GM12878 (cell line): ENCODE data around the gene PCED1A. TPM values are rescaled to one million over a fixed set of nuclear protein-coding genes. Genes with fewer than 3 reads are reported as not detected.

Source experiments
- ATAC-seq: fragments of 200-7000 bp; cut with Tn5 transposase; 3 replicates; pipeline ENCODE4 v1.9.1; 2020; ENCODE audit warnings: mild to moderate bottlenecking, moderate library complexity
- BruUV-seq: library from RNA; stranded (reverse); fragments of 400-500 nt; replicated peaks from 2 replicates; lab custom pipeline; 2021; lab: Mats Ljungman, UMichigan
- CTCF ChIA-PET: fragments of 300-600 bp; sonication (Branson Sonifier 250); formaldehyde crosslinking; extraction: SDS; loops from one replicate; lab custom pipeline; 2021; ENCODE audit warnings: inconsistent platforms; lab: Yijun Ruan, JAX
- POLR2A ChIA-PET: fragments of 350-600 bp; formaldehyde crosslinking; extraction: SDS; loops from one replicate; lab custom pipeline; 2021; ENCODE audit warnings: inconsistent platforms; lab: Charles Lee
- RAD21 ChIA-PET: fragments of 300-600 bp; sonication (Branson Sonifier 250); formaldehyde crosslinking; loops from one replicate; lab custom pipeline; 2023; ENCODE audit warnings: antibody characterized with exemption; ENCODE audit not compliant: unreplicated experiment; lab: Charles Lee
- SMC1A ChIA-PET: fragments of 300-600 bp; sonication (Branson Sonifier 250); formaldehyde crosslinking; loops from one replicate; lab custom pipeline; 2023; ENCODE audit not compliant: unreplicated experiment, uncharacterized antibody; lab: Charles Lee
- DNase-seq: peaks from one replicate; pipeline ENCODE4 v3.0.0-alpha.2; 2011; ENCODE audit warnings: low read depth, low spot score
- FAIRE-seq: peaks from 3 replicates; lab custom pipeline; 2011; peaks lifted over from hg19 to GRCh38; lab: Jason Lieb, UNC
- H2AFZ ChIP-seq: 2 replicates; pipeline ENCODE4 v1.6.0; 2011; ENCODE audit warnings: low read depth, low read length, control low read depth; ENCODE audit not compliant: control insufficient read depth
- H3K27ac ChIP-seq: 2 replicates; pipeline ENCODE4 v1.5.1; 2011; ENCODE audit warnings: control low read depth; ENCODE audit not compliant: control insufficient read depth, insufficient read depth
- H3K27me3 ChIP-seq, 2 experiments: replicated peaks in 1 of 2; 2 replicates each; pipeline versions ENCODE4 v1.6.0 to v1.6.1; 2011; ENCODE audit warnings: low read length in 1 of 2; ENCODE audit not compliant: control insufficient read depth in 2 of 2, insufficient read depth in 2 of 2
- H3K36me3 ChIP-seq, 2 experiments: 2 replicates each; pipeline ENCODE4 v1.5.1; 2011; ENCODE audit warnings: low read length in 1 of 2; ENCODE audit not compliant: control insufficient read depth in 2 of 2, insufficient read depth in 2 of 2
- H3K4me1 ChIP-seq: 2 replicates; pipeline ENCODE4 v1.6.1; 2011; ENCODE audit warnings: mild to moderate bottlenecking, low read length, moderate library complexity, mixed read lengths; ENCODE audit not compliant: control insufficient read depth, insufficient read depth
- H3K4me2 ChIP-seq: 2 replicates; pipeline ENCODE4 v1.6.0; 2011; ENCODE audit warnings: control low read depth; ENCODE audit not compliant: control insufficient read depth, insufficient read depth
- H3K4me3 ChIP-seq: fragments of 200-600 bp; sonication (generic); 2 replicates; pipeline ENCODE4 v1.5.1; 2016
- H3K79me2 ChIP-seq: 2 replicates; pipeline ENCODE4 v1.6.0; 2011; ENCODE audit warnings: low read length; ENCODE audit not compliant: control insufficient read depth, insufficient read depth
- H3K9ac ChIP-seq: 2 replicates; pipeline ENCODE4 v1.8.0; 2011; ENCODE audit warnings: low read length, control low read depth, mixed read lengths; ENCODE audit not compliant: control insufficient read depth, insufficient read depth
- H3K9me3 ChIP-seq: replicated peaks from 3 replicates; pipeline ENCODE4 v1.5.1; 2011; ENCODE audit warnings: mild to moderate bottlenecking, low read length; ENCODE audit not compliant: control insufficient read depth, insufficient read depth
- H4K20me1 ChIP-seq: 2 replicates; pipeline ENCODE4 v1.6.0; 2011; ENCODE audit not compliant: control insufficient read depth, insufficient read depth
- CREB1 ChIP-seq: IDR thresholded peaks from 2 replicates; pipeline ENCODE4 v1.6.1; 2012; ENCODE audit warnings: low read depth, mild to moderate bottlenecking, inconsistent platforms
- GABPA ChIP-seq: IDR thresholded peaks from 2 replicates; pipeline ENCODE4 v1.6.1; 2014; ENCODE audit warnings: antibody characterized with exemption, low read depth, mild to moderate bottlenecking, inconsistent platforms
- IKZF2 ChIP-seq, 2 experiments: fragments of 450-650 bp; IDR thresholded peaks; 2 replicates each; pipeline ENCODE4 v1.6.1; 2017; ENCODE audit warnings: mild to moderate bottlenecking in 2 of 2, moderate library complexity in 2 of 2
- MEF2A ChIP-seq: IDR thresholded peaks from 2 replicates; pipeline ENCODE4 v1.6.1; 2011; ENCODE audit warnings: low read depth, mild to moderate bottlenecking, low read length, moderate library complexity; ENCODE audit not compliant: insufficient read depth
- MXI1 ChIP-seq: fragments of 150-350 bp; IDR thresholded peaks from 2 replicates; pipeline ENCODE4 v1.6.1; 2011; ENCODE audit warnings: low read depth, mild to moderate bottlenecking, inconsistent platforms, low read length, improper control_type of control experiment
- POLR2AphosphoS5 ChIP-seq: IDR thresholded peaks from 2 replicates; pipeline ENCODE4 v1.6.1; 2011; ENCODE audit warnings: mild to moderate bottlenecking, low read length, inconsistent platforms
- SIX5 ChIP-seq: IDR thresholded peaks from 2 replicates; pipeline ENCODE4 v1.6.1; 2011; ENCODE audit warnings: mild to moderate bottlenecking, low read depth, low read length, moderate library complexity; ENCODE audit not compliant: severe bottlenecking
- ZNF274 ChIP-seq: IDR thresholded peaks from one replicate; pipeline ENCODE4 v1.8.0; 2011; ENCODE audit not compliant: insufficient read length, insufficient read depth
- ZSCAN29 ChIP-seq: fragments of 450-650 bp; IDR thresholded peaks from 2 replicates; pipeline ENCODE4 v1.6.1; 2017; ENCODE audit warnings: mild to moderate bottlenecking, moderate library complexity
- WGBS: methylation state at CpG from one replicate; pipeline ENCODE4 v1.1.6; 2016; ENCODE audit warnings: low lambda C conversion rate; ENCODE audit not compliant: insufficient replicate concordance, insufficient coverage; ENCODE audit errors: missing lambda C conversion rate; 5-methylcytosine and 5-hydroxymethylcytosine counted together
- in situ Hi-C: fragments of 300-500 bp; cut with MboI; formaldehyde crosslinking; loops from 9 replicates; pipeline ENCODE4 v1.14.3; 2018; ENCODE audit warnings: mixed read lengths
- intact Hi-C: fragments of 100-400 bp; cut with micrococcal nuclease; formaldehyde crosslinking; loops from one replicate; pipeline ENCODE4 v1.14.2; 2022; ENCODE audit not compliant: unreplicated experiment
- polyA plus RNA-seq, 11 experiments: library from polyadenylated mRNA; depleted of rRNA in 4 of 11; unstranded in 6 of 11; stranded (reverse) in 5 of 11; fragments of >200 nt; fragmentation: Nextera tagmentation in 4 of 11; fragmentation: Illumina TruSeq in 1 of 11; extraction: Ambion mirVana in 4 of 11; extraction: Trizol in 1 of 11; gene quantifications; 1 replicate in 1 of 11; 2 replicates in 10 of 11; pipeline versions ENCODE4 v1.2.1 to v1.2.3, GENCODE V29; 2011 to 2016; ENCODE audit warnings: inconsistent platforms in 2 of 11, missing spikeins in 2 of 11, low read depth in 1 of 11
- total RNA-seq, 4 experiments: library from RNA; depleted of rRNA in 3 of 4; stranded (reverse); fragments of >200 nt in 3 of 4; fragmentation: Illumina TruSeq in 1 of 4; extraction: Trizol in 1 of 4; gene quantifications; 2 replicates each; pipeline versions ENCODE4 v1.2.1 to v1.2.3, GENCODE V29; 2013 to 2021
- TF ChIP-seq, protein P1 (sequence below): fragments of 450-650 bp; IDR thresholded peaks from 2 replicates; pipeline ENCODE4 v1.6.1; 2017; ENCODE audit warnings: mild to moderate bottlenecking, moderate library complexity
- TF ChIP-seq, protein P2 (sequence below): IDR thresholded peaks from 2 replicates; pipeline ENCODE4 v1.6.1; 2012; ENCODE audit warnings: improper control_type of control experiment, low read depth, low read length; ENCODE audit not compliant: insufficient replicate concordance

The PCED1A gene
- total and polyA plus RNA-seq, 10 of the 15 experiments (the other 5 are each of a cell fraction or from before 2014, with no cell fraction given): 4.5 to 30.9 (median 12.0) TPM

DNA sequence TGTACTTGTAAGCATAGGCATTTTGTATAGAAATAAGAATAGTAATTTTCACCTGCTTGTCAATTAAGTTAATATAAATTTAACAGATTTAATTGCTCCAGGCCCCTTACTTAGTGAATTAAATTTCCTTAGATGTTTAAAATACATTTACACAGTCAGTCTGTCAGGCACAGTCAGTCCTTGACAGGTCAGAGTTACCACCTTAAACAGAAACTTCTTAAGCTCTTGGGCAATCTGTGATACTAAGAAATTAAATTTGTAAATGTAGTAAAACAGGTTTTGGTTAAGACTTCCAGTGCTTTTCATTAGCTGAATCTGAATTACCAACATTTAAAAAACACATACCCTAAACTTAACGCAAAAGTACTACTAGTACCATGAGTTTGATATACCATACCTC, 48.8 kb upstream of the PCED1A start:
- Histone ChIP-seq H3K9ac (no peak overlapping the region), H2AFZ (no peak overlapping the region), H3K27ac (no peak overlapping the region), H3K4me2 (no peak overlapping the region), H3K4me3 (no peak overlapping the region), H3K79me2 (peaks cover 56% of the 10 kb centered on the region), H4K20me1 (no peaks in the 10 kb centered on the region), H3K27me3 (no peaks in the 10 kb centered on the region), H3K9me3 (no peaks in the 10 kb centered on the region; the same call in 1 of the 3 replicates), H3K4me1 (peaks cover 5% of the 10 kb centered on the region), H3K36me3 (no peaks in the 10 kb centered on the region)
- no peak for ATAC-seq
- in situ Hi-C loops: no loop called here
- intact Hi-C loops: no loop called here
- SMC1A ChIA-PET: interaction anchor here (0.6 to 3.4 kb wide), 4 partner anchors 9 to 81 kb away, joined by 3 to 15 read pairs (median 5); no protein-coding TSS in a partner anchor
- no peak for FAIRE-seq
- CTCF ChIA-PET: interaction anchor here (1.1 to 2.3 kb wide), 3 partner anchors 11 to 112 kb away, joined by 3 to 7 read pairs (median 4); no protein-coding TSS in a partner anchor
- WGBS: 100% methylated on average over 1 of the region's 1 CpG
- TF ChIP-seq CREB1: no peak
- no peak for TF ChIP-seq ZNF274
- TF ChIP-seq, protein P1, sequence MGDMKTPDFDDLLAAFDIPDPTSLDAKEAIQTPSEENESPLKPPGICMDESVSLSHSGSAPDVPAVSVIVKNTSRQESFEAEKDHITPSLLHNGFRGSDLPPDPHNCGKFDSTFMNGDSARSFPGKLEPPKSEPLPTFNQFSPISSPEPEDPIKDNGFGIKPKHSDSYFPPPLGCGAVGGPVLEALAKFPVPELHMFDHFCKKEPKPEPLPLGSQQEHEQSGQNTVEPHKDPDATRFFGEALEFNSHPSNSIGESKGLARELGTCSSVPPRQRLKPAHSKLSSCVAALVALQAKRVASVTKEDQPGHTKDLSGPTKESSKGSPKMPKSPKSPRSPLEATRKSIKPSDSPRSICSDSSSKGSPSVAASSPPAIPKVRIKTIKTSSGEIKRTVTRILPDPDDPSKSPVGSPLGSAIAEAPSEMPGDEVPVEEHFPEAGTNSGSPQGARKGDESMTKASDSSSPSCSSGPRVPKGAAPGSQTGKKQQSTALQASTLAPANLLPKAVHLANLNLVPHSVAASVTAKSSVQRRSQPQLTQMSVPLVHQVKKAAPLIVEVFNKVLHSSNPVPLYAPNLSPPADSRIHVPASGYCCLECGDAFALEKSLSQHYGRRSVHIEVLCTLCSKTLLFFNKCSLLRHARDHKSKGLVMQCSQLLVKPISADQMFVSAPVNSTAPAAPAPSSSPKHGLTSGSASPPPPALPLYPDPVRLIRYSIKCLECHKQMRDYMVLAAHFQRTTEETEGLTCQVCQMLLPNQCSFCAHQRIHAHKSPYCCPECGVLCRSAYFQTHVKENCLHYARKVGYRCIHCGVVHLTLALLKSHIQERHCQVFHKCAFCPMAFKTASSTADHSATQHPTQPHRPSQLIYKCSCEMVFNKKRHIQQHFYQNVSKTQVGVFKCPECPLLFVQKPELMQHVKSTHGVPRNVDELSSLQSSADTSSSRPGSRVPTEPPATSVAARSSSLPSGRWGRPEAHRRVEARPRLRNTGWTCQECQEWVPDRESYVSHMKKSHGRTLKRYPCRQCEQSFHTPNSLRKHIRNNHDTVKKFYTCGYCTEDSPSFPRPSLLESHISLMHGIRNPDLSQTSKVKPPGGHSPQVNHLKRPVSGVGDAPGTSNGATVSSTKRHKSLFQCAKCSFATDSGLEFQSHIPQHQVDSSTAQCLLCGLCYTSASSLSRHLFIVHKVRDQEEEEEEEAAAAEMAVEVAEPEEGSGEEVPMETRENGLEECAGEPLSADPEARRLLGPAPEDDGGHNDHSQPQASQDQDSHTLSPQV: no peak
- TF ChIP-seq IKZF2 (IDR thresholded peaks at IDR 0.05): no peak
- TF ChIP-seq MEF2A: no peak
- no peak for TF ChIP-seq ZSCAN29
- TF ChIP-seq MXI1: no peak
- TF ChIP-seq GABPA: no peak
- TF ChIP-seq POLR2AphosphoS5: no peak
- TF ChIP-seq, protein P2, sequence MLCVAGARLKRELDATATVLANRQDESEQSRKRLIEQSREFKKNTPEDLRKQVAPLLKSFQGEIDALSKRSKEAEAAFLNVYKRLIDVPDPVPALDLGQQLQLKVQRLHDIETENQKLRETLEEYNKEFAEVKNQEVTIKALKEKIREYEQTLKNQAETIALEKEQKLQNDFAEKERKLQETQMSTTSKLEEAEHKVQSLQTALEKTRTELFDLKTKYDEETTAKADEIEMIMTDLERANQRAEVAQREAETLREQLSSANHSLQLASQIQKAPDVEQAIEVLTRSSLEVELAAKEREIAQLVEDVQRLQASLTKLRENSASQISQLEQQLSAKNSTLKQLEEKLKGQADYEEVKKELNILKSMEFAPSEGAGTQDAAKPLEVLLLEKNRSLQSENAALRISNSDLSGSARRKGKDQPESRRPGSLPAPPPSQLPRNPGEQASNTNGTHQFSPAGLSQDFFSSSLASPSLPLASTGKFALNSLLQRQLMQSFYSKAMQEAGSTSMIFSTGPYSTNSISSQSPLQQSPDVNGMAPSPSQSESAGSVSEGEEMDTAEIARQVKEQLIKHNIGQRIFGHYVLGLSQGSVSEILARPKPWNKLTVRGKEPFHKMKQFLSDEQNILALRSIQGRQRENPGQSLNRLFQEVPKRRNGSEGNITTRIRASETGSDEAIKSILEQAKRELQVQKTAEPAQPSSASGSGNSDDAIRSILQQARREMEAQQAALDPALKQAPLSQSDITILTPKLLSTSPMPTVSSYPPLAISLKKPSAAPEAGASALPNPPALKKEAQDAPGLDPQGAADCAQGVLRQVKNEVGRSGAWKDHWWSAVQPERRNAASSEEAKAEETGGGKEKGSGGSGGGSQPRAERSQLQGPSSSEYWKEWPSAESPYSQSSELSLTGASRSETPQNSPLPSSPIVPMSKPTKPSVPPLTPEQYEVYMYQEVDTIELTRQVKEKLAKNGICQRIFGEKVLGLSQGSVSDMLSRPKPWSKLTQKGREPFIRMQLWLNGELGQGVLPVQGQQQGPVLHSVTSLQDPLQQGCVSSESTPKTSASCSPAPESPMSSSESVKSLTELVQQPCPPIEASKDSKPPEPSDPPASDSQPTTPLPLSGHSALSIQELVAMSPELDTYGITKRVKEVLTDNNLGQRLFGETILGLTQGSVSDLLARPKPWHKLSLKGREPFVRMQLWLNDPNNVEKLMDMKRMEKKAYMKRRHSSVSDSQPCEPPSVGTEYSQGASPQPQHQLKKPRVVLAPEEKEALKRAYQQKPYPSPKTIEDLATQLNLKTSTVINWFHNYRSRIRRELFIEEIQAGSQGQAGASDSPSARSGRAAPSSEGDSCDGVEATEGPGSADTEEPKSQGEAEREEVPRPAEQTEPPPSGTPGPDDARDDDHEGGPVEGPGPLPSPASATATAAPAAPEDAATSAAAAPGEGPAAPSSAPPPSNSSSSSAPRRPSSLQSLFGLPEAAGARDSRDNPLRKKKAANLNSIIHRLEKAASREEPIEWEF: no peak
- no peak for TF ChIP-seq SIX5
- DNase-seq: no peak
- BruUV-seq: no TSS peak
- POLR2A ChIA-PET: interaction anchor here (0.9 kb wide), 1 partner anchor 13 kb away, joined by 3 read pairs; no protein-coding TSS in a partner anchor
- RAD21 ChIA-PET: interaction anchor here (1.4 kb wide), 1 partner anchor 44 kb away, joined by 3 read pairs; no protein-coding TSS in a partner anchor
